Stimulated activated CD8-positive, alpha-beta memory T cell treated with anti-CD3 and anti-CD28 coated beads, Interleukin-4, amount 100 ng/mL, for 4 hours (primary cell): ENCODE results near the gene ALDH2.
"Not testable (repeated sequence)": the region's sequence is repeated elsewhere in the genome, so short reads cannot be mapped to it uniquely, and the experiment has no call there.

Experiments used
- DNase-seq, 2 donors: peaks; one replicate each; pipeline ENCODE4 v3.0.0-alpha.2; 2020; ENCODE audit warnings: low read depth in 2 of 2, low spot score in 1 of 2

ALDH2 gene

GRCh38 chr12:111785651-111786050, 18.9 kb downstream of the ALDH2 start:
- no peak for DNase-seq

- no peak for DNase-seq
Measured at GRCh38 chr12:111788178-111788654, 21.5 kb downstream of the ALDH2 start.

GRCh38 chr12:111789779-111790178, 23.0 kb downstream of the ALDH2 start:
- DNase-seq = no peak

GRCh38 chr12:111791507-111791906, 24.8 kb downstream of the ALDH2 start:
- no peak for DNase-seq

- DNase-seq = no peak
Measured at GRCh38 chr12:111792155-111792855, 25.6 kb downstream of the ALDH2 start.

GRCh38 chr12:111792856-111793235, 26.1 kb downstream of the ALDH2 start:
- no peak for DNase-seq

GRCh38 chr12:111798182-111798581, 31.4 kb downstream of the ALDH2 start:
- no peak for DNase-seq

GRCh38 chr12:111799758-111800157, 33.0 kb downstream of the ALDH2 start:
- DNase-seq = no peak

- DNase-seq = no peak
Measured at GRCh38 chr12:111803038-111803626, 36.4 kb downstream of the ALDH2 start.

GRCh38 chr12:111803851-111804250, 37.1 kb downstream of the ALDH2 start:
- DNase-seq = no peak

GRCh38 chr12:111806304-111806703, 39.6 kb downstream of the ALDH2 start:
- no peak for DNase-seq

GRCh38 chr12:111807232-111807631, 40.5 kb downstream of the ALDH2 start:
- no peak for DNase-seq

GRCh38 chr12:111812881-111813741, 46.4 kb downstream of the ALDH2 start:
- peak; percentile 16 to 27 for DNase-seq

- no peak for DNase-seq
Measured at GRCh38 chr12:111816065-111816615, 49.4 kb downstream of the ALDH2 start.

- not testable (repeated sequence) for DNase-seq
Measured at GRCh38 chr12:111816898-111817297, 50.2 kb downstream of the ALDH2 start.

- no peak for DNase-seq
Measured at GRCh38 chr12:111818340-111818739, 51.6 kb downstream of the ALDH2 start.

- no peak for DNase-seq
Measured at GRCh38 chr12:111819191-111820158, 52.7 kb downstream of the ALDH2 start.

GRCh38 chr12:111820828-111821227, 54.1 kb downstream of the ALDH2 start:
- DNase-seq = not testable (repeated sequence)

GRCh38 chr12:111822886-111823285, 56.2 kb downstream of the ALDH2 start:
- no peak for DNase-seq

- DNase-seq = no peak
Measured at GRCh38 chr12:111823891-111824290, 57.2 kb downstream of the ALDH2 start.
